B cell (primary cell): Measurements from ENCODE around the gene PNPO. TPM values are rescaled to one million over a fixed set of nuclear protein-coding genes. Genes with fewer than 3 reads are reported as not detected.

Experiments
- ATAC-seq: fragments of 200-7000 bp; cut with Tn5 transposase; one replicate; pipeline ENCODE4 v1.10.0; 2021; ENCODE audit warnings: low read depth, mild to moderate bottlenecking, moderate number of reproducible peaks, moderate library complexity
- CTCF ChIA-PET: fragments of 350-600 bp; sonication (Branson Sonifier 250); formaldehyde crosslinking; loops from one replicate; lab custom pipeline; 2021; ENCODE audit warnings: antibody characterized with exemption, inconsistent platforms; lab: Charles Lee
- POLR2A ChIA-PET: fragments of 350-600 bp; sonication (Branson Sonifier 250); formaldehyde crosslinking; loops from one replicate; lab custom pipeline; 2021; ENCODE audit warnings: antibody characterized with exemption; lab: Charles Lee
- DNase-seq: peaks from one replicate; pipeline ENCODE4 v3.0.0; 2013
- H2AFZ ChIP-seq: 2 replicates; pipeline ENCODE4 v1.6.1; 2012; ENCODE audit warnings: mild to moderate bottlenecking, low read depth, low read length; ENCODE audit not compliant: insufficient read depth, poor library complexity, severe bottlenecking
- H3K27ac ChIP-seq, 2 donors: 1 replicate in 1 of 2; 2 replicates in 1 of 2; pipeline ENCODE4 v1.5.1; 2012 to 2013; ENCODE audit warnings: low read length in 2 of 2, mild to moderate bottlenecking in 2 of 2, moderate library complexity in 1 of 2
- H3K27me3 ChIP-seq, 4 experiments: fragments of 200-600 bp in 1 of 4; sonication (generic) in 1 of 4; replicated peaks in 1 of 4; 1 replicate in 2 of 4; 2 replicates in 2 of 4; pipeline versions ENCODE4 v1.6.1 to v1.7.0; 2013 to 2016; ENCODE audit warnings: low read length in 3 of 4, mild to moderate bottlenecking in 2 of 4, mixed read lengths in 1 of 4, moderate library complexity in 1 of 4; ENCODE audit not compliant: insufficient read depth in 4 of 4, control insufficient read depth in 3 of 4; ENCODE audit errors: control extremely low read depth in 1 of 4
- H3K36me3 ChIP-seq, 2 experiments: replicated peaks in 1 of 2; 1 replicate in 1 of 2; 2 replicates in 1 of 2; pipeline versions ENCODE4 v1.6.1 to v1.7.1; 2013; ENCODE audit warnings: low read length in 1 of 2; ENCODE audit not compliant: insufficient read depth in 2 of 2, control insufficient read depth in 1 of 2; ENCODE audit errors: control extremely low read depth in 1 of 2, extremely low read depth in 1 of 2
- H3K4me1 ChIP-seq, 2 donors: fragments of 200-600 bp in 1 of 2; sonication (generic) in 1 of 2; 1 replicate in 1 of 2; 2 replicates in 1 of 2; pipeline versions ENCODE4 v1.5.1 to v1.6.1; 2013 to 2017; ENCODE audit warnings: low read length in 2 of 2; ENCODE audit not compliant: control insufficient read depth in 2 of 2, insufficient read depth in 2 of 2
- H3K4me2 ChIP-seq: replicated peaks from 2 replicates; pipeline ENCODE3; 2012; ENCODE audit warnings: mild to moderate bottlenecking, low read depth, low read length; ENCODE audit not compliant: poor library complexity, severe bottlenecking
- H3K4me3 ChIP-seq, 5 experiments: fragments of 200-600 bp in 1 of 5; sonication (generic) in 1 of 5; 1 replicate in 3 of 5; 2 replicates in 2 of 5; pipeline versions ENCODE4 v1.5.1 to v1.7.0; 2011 to 2016; ENCODE audit warnings: low read length in 4 of 5, mild to moderate bottlenecking in 4 of 5, low read depth in 2 of 5, control low read depth in 1 of 5, moderate library complexity in 1 of 5; ENCODE audit not compliant: insufficient read depth in 1 of 5; ENCODE audit errors: control extremely low read depth in 1 of 5, extremely low read depth in 1 of 5
- H3K79me2 ChIP-seq: fragments of 200-600 bp; sonication (generic); one replicate; pipeline ENCODE4 v1.6.0; 2016; ENCODE audit warnings: low read length; ENCODE audit not compliant: control insufficient read depth, insufficient read depth
- H3K9ac ChIP-seq: fragments of 200-600 bp; sonication (generic); 2 replicates; pipeline ENCODE4 v1.6.1; 2017; ENCODE audit warnings: mild to moderate bottlenecking, low read length, moderate library complexity
- H3K9me3 ChIP-seq, 3 donors: one replicate each; pipeline versions ENCODE4 v1.6.1 to v1.7.1; 2013; ENCODE audit warnings: low read length in 2 of 3; ENCODE audit not compliant: control insufficient read depth in 2 of 3, insufficient read depth in 1 of 3; ENCODE audit errors: control extremely low read depth in 1 of 3
- H4K20me1 ChIP-seq: 2 replicates; pipeline ENCODE4 v1.6.0; 2012; ENCODE audit warnings: mild to moderate bottlenecking, low read length; ENCODE audit not compliant: insufficient read depth, control insufficient read depth, poor library complexity, severe bottlenecking
- H3K27ac Mint-ChIP-seq: one replicate; pipeline ENCODE4 v1.8.0; 2021; ENCODE audit warnings: mixed read lengths
- H3K27me3 Mint-ChIP-seq: one replicate; pipeline ENCODE4 v1.8.0; 2021; ENCODE audit warnings: mixed read lengths
- H3K4me1 Mint-ChIP-seq: one replicate; pipeline ENCODE4 v1.8.0; 2021; ENCODE audit warnings: mixed read lengths
- H3K4me3 Mint-ChIP-seq: one replicate; pipeline ENCODE4 v1.8.0; 2021; ENCODE audit warnings: mixed read lengths
- H3K9me3 Mint-ChIP-seq: one replicate; pipeline ENCODE4 v1.8.0; 2022; ENCODE audit warnings: mixed read lengths; ENCODE audit not compliant: insufficient read depth
- CTCF ChIP-seq: fragments of 200-600 bp; IDR thresholded peaks from one replicate; pipeline ENCODE4 v1.8.0; 2022; ENCODE audit warnings: antibody characterized with exemption, mild to moderate bottlenecking
- EZH2 ChIP-seq: IDR thresholded peaks from 2 replicates; pipeline ENCODE4 v1.6.1; 2012; ENCODE audit warnings: borderline replicate concordance, low read depth, mild to moderate bottlenecking, moderate library complexity, low read length; ENCODE audit not compliant: insufficient read depth, poor library complexity, severe bottlenecking
- WGBS: methylation state at CpG from one replicate; pipeline ENCODE4 v1.1.5; 2013; ENCODE audit warnings: missing lambda C conversion rate; ENCODE audit not compliant: insufficient coverage; 5-methylcytosine and 5-hydroxymethylcytosine counted together
- intact Hi-C: fragments of 100-400 bp; cut with micrococcal nuclease; formaldehyde crosslinking; loops from one replicate; pipeline ENCODE4 v1.10.0; 2022
- polyA plus RNA-seq: library from polyadenylated mRNA; depleted of rRNA; stranded (reverse); fragments of >200 nt; gene quantifications from 2 replicates; pipeline ENCODE4 v1.2.3, GENCODE V29; 2012
- total RNA-seq, 2 donors: library from RNA; stranded (reverse); fragments of 120-200 nt in 1 of 2; gene quantifications; 1 replicate in 1 of 2; 2 replicates in 1 of 2; pipeline versions ENCODE4 v1.2.3 to v1.2.4, GENCODE V29; 2013 to 2022

PNPO gene
- total and polyA plus RNA-seq, 2 donors (not counting 1 experiment from before 2014, with no cell fraction given): 8.0 to 14.7 TPM

GRCh38 chr17:47924785-47925677 is 16.3 kb upstream of the PNPO start:
- POLR2A ChIA-PET: no interaction called here
- Histone ChIP-seq H3K4me1 (no peaks in the 10 kb centered on the region), H3K4me2 (no peak overlapping the region), H3K27me3 (no peaks in the 10 kb centered on the region), H4K20me1 (no peaks in the 10 kb centered on the region), H2AFZ (no peak overlapping the region), H3K36me3 (peaks cover 17 to 65% of the 10 kb centered on the region in 2 experiments), H3K9me3 (no peaks in the 10 kb centered on the region), H3K27ac (no peak overlapping the region), H3K9ac (no peak overlapping the region), H3K4me3 (no peak overlapping the region), H3K79me2 (peaks cover 4% of the 10 kb centered on the region)
- Mint-ChIP-seq H3K4me3 (no peak overlapping the region), H3K9me3 (no peaks in the 10 kb centered on the region), H3K27me3 (no peaks in the 10 kb centered on the region), H3K4me1 (no peaks in the 10 kb centered on the region), H3K27ac (no peak overlapping the region)
- ATAC-seq: no peak
- TF ChIP-seq CTCF (no peak), EZH2 (no peak)
- 94% methylated on average over 16 of the region's 23 CpGs for WGBS
- CTCF ChIA-PET: interaction anchor here (1.1 to 1.8 kb wide), 2 partner anchors 22 to 25 kb away, joined by 5 to 6 read pairs; no protein-coding TSS in a partner anchor
- intact Hi-C loops: no loop called here
- DNase-seq: no peak

GRCh38 chr17:47925678-47925988 is 15.7 kb upstream of the PNPO start:
- Mint-ChIP-seq H3K27ac (no peak overlapping the region), H3K4me1 (no peaks in the 10 kb centered on the region), H3K27me3 (no peaks in the 10 kb centered on the region), H3K9me3 (no peaks in the 10 kb centered on the region), H3K4me3 (no peak overlapping the region)
- ChIA-PET POLR2A (no interaction called here), CTCF (interaction anchor here (1.8 kb wide), 1 partner anchor 24 kb away, joined by 6 read pairs; no protein-coding TSS in a partner anchor)
- intact Hi-C loops: no loop called here
- Histone ChIP-seq H3K9me3 (no peaks in the 10 kb centered on the region), H3K27ac (no peak overlapping the region), H3K9ac (no peak overlapping the region), H3K36me3 (peaks cover 17 to 71% of the 10 kb centered on the region in 2 experiments), H2AFZ (no peak overlapping the region), H4K20me1 (no peaks in the 10 kb centered on the region), H3K4me3 (no peak overlapping the region), H3K79me2 (peaks cover 4% of the 10 kb centered on the region), H3K27me3 (no peaks in the 10 kb centered on the region), H3K4me1 (no peaks in the 10 kb centered on the region), H3K4me2 (no peak overlapping the region)
- DNase-seq (no peak), ATAC-seq (no peak)
- no CpG with 5 or more reads among the region's 3 CpGs for WGBS
- no peak for TF ChIP-seq EZH2
- TF ChIP-seq CTCF: no peak
